ENCODE data around the gene RPS6KB2.
A peak's percentile ranks its signal among the peaks of the same experiment; 100 is the strongest.

Gene RPS6KB2

GRCh38 chr11:67429038-67429668 lies 859 bp downstream of the RPS6KB2 start:
- H3K27ac Mint-ChIP-seq, result peak overlapping the region; percentile 95 to 97
- peak overlapping the region; percentile 89 to 95 for H3K4me3 Mint-ChIP-seq
- H3K9me3 Mint-ChIP-seq, result no peaks in the 10 kb centered on the region
- no peaks in the 10 kb centered on the region for H3K27me3 Mint-ChIP-seq
- ATAC-seq (no peak), DNase-seq (no peak)
- peaks cover 84% of the 10 kb centered on the region for H3K4me1 Mint-ChIP-seq

DNA sequence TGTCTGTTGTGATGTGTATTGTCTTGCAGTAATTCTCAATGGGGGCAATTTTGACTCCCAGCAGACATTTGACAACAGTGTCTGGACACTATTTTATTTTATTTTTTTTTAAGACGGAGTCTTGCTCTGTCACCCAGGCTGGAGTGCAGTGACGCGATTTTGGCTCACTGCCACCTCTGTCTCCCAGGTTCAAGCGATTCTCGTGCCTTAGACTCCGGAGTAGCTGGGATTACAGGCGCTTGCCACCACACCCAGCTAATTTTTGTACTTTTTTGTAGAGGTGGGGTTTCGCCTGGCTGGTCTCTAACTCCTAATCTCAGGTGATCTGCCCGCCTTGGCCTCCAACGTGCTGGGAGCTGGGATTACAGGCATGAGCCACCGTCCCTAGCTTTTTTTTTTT lies 1.4 kb downstream of the RPS6KB2 start:
- Mint-ChIP-seq H3K27ac (peak overlapping the region; percentile 49 to 80), H3K9me3 (no peaks in the 10 kb centered on the region), H3K27me3 (no peaks in the 10 kb centered on the region), H3K4me1 (peaks cover 85% of the 10 kb centered on the region), H3K4me3 (peak overlapping the region; percentile 52 to 95)
- ATAC-seq, result no peak
- no peak for DNase-seq

DNA sequence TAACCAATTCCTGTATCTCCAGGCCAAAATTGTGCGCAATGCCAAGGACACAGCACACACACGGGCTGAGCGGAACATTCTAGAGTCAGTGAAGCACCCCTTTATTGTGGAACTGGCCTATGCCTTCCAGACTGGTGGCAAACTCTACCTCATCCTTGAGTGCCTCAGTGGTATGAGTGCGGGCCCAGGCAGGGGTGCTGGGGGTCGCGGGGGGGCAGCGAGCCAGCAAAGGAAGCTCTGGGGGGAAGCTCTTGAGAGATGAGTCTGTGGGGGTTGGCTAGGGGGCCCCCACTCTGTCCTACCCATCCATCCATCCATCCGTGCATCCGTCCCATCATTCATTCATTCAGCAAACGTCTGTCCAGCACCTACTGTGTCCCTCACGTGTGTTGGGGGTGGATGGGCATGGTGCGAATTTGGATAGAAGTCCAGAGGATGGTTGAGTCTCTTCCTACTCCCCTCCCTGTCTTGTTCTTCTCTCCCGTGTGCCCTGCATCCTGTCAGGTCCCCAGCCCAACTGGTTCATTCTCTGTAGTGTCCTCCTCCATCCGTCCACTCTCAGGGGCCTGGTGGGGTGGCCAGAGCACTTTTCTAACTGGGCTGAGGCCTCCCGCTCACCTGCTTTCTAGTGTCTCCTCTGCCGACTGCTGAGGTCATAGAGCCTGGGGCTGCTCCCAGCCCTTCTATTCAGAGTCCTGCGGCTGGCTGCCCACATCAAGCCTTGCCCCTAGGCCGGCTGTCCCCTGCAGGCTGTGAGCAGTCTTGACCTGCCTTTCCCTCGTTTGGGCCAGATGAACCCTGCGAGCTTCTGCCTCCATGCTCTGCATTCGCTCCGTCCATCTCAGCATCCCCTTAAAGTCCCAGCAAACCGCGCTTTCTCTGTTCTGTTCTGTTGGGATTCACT lies 3.3 kb downstream of the RPS6KB2 start:
- Mint-ChIP-seq H3K4me3 (peak overlapping the region in 1 of 2 donors; percentile 17), H3K4me1 (peaks cover 81% of the 10 kb centered on the region), H3K9me3 (no peaks in the 10 kb centered on the region), H3K27ac (peak overlapping the region; percentile 10 to 86), H3K27me3 (no peaks in the 10 kb centered on the region)
- ATAC-seq, result no peak
- DNase-seq, result no peak

- DNase-seq, result no peak
- Mint-ChIP-seq H3K27ac (peak overlapping the region in 1 of 2 donors; percentile 86), H3K27me3 (no peaks in the 10 kb centered on the region), H3K9me3 (no peaks in the 10 kb centered on the region), H3K4me3 (peak overlapping the region in 1 of 2 donors; percentile 85), H3K4me1 (peaks cover 76% of the 10 kb centered on the region)
- no peak for ATAC-seq
Measured at GRCh38 chr11:67432655-67433349, 4.5 kb downstream of the RPS6KB2 start.

GRCh38 chr11:67433536-67434394 lies 5.5 kb downstream of the RPS6KB2 start:
- Mint-ChIP-seq H3K27me3 (no peaks in the 10 kb centered on the region), H3K4me1 (peaks cover 83% of the 10 kb centered on the region), H3K27ac (peak overlapping the region; percentile 33 to 89), H3K4me3 (peak overlapping the region; percentile 85 to 88), H3K9me3 (no peaks in the 10 kb centered on the region)
- DNase-seq, result peak in 1 of 2 donors; percentile 38
- ATAC-seq, result no peak

DNA sequence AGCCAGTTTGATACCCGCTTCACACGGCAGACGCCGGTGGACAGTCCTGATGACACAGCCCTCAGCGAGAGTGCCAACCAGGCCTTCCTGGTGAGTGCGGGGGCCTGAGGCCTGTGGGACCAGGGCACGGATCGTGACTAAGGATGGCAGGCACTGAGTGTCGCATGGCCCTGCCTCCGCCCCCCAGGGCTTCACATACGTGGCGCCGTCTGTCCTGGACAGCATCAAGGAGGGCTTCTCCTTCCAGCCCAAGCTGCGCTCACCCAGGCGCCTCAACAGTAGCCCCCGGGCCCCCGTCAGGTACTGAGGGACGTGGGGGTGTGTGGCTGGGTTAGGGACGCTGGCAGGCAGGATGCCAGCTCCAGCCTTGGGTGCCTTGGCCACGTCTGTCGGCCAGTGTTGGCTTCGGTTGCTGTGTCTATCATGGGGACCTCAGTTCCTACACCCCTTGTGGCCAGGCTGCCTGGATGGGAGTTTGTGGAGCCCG lies 6.1 kb downstream of the RPS6KB2 start:
- H3K4me3 Mint-ChIP-seq, result peak overlapping the region; percentile 85 to 88
- peak overlapping the region; percentile 19 to 89 for H3K27ac Mint-ChIP-seq
- DNase-seq (peak in 1 of 2 donors; percentile 45), ATAC-seq (no peak)
- H3K9me3 Mint-ChIP-seq, result no peaks in the 10 kb centered on the region
- no peaks in the 10 kb centered on the region for H3K27me3 Mint-ChIP-seq
- peaks cover 84% of the 10 kb centered on the region for H3K4me1 Mint-ChIP-seq

DNA sequence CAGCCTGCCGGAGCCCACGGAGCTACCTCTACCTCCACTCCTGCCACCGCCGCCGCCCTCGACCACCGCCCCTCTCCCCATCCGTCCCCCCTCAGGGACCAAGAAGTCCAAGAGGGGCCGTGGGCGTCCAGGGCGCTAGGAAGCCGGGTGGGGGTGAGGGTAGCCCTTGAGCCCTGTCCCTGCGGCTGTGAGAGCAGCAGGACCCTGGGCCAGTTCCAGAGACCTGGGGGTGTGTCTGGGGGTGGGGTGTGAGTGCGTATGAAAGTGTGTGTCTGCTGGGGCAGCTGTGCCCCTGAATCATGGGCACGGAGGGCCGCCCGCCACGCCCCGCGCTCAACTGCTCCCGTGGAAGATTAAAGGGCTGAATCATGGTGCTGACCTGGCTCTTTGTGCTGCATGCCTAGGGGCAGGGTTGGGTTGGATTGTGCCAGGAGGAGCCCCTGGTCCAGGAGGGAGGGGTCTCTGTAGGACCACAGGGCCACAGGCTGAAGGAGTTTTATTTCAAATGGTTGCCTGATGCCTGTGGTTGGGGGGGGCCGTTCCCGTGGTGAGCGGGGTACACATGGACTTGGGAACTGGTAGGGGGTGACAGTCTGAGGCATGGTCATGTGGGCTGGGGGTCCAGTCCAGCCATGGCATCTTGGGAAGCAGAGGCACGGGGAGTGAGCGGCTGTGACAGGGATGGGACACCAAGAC lies 6.9 kb downstream of the RPS6KB2 start:
- no peaks in the 10 kb centered on the region for H3K27me3 Mint-ChIP-seq
- no peak for ATAC-seq
- H3K4me3 Mint-ChIP-seq, result peak overlapping the region; percentile 85 to 88
- H3K4me1 Mint-ChIP-seq, result peaks cover 86% of the 10 kb centered on the region
- peak overlapping the region; percentile 86 to 88 for H3K27ac Mint-ChIP-seq
- no peak for DNase-seq
- no peaks in the 10 kb centered on the region for H3K9me3 Mint-ChIP-seq

GRCh38 chr11:67435727-67436458 lies 7.6 kb downstream of the RPS6KB2 start:
- Mint-ChIP-seq H3K27me3 (no peaks in the 10 kb centered on the region), H3K4me1 (peaks cover 86% of the 10 kb centered on the region), H3K9me3 (no peaks in the 10 kb centered on the region), H3K4me3 (peak overlapping the region; percentile 85 to 88), H3K27ac (peak overlapping the region; percentile 88 to 89)
- ATAC-seq (peak; percentile 8), DNase-seq (no peak)

DNA sequence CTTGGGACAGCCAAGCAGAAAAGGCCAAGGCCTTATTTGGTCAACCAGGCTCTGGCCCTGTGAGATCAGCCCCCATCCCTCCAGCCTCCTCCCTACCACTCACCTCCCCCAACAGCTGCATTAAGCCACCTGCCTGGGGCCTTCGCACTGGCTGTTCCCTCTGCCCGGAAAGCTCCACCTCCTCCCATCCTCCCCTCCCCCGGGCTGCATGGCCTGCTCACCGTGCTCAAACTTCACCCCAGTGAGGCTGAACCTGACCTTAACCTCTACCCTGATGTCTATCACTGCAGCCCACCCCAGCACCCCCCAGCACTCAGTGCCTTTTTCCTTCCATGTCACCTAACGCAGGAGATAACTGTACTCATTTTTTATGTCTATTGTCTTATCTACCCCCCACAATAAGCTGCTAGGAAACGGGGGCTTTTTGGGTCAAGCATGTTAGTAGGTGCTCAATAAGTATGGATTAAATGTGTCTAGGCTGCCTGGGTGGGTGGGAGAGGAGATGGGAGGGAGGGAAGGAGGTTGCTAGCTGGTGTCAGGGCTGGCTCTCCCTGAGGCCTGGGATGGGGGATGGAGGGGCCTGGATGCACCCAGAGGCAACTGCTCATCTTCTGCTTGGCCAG lies 8.3 kb downstream of the RPS6KB2 start:
- Mint-ChIP-seq H3K27ac (peak overlapping the region; percentile 72 to 91), H3K27me3 (no peaks in the 10 kb centered on the region), H3K4me3 (peak overlapping the region; percentile 85 to 88), H3K4me1 (peaks cover 86% of the 10 kb centered on the region), H3K9me3 (no peaks in the 10 kb centered on the region)
- peak; percentile 60 for ATAC-seq
- peak; percentile 64 to 84 for DNase-seq

DNA sequence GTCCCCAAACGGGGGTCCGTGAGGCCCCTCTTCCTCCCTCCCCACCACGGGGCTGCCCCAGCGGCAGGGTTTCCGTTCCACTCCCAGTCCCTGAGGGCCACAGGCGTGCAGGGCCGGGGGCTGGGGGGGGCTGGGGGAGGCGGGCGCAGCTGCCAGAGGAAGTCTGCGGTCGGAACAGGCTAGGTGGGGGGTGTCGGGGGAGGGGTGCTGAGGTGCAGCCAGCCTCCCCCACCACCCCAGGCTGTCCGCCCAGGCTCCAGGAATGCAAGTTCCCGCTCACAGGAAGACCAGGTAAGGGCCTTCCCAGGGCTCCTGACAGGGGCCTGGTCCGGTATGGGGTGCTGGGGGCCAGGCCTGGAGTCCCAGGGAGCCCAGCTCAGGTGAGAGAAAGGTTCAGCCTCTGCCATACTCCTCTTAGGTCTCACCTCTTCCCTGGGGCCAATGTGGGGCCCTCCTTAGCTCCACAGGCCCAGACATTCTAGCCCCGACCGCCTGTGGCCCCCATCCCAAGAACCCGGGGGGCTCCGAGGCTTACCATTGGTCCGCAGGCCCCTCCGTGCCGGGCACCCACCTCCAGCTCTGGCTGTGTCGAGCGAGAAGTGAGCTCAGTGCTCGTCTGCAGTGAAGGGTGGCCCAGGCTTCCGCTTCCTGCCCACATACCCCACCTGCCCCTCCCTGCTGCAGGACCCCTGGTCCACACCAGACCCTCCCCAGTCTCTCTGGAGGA lies 9.0 kb downstream of the RPS6KB2 start, which contains the start of gene PTPRCAP:
TSS of gene PTPRCAP (minus strand) at position 601 of the 727 bp plus-strand sequence. CDS start at position 538, 63 bp downstream.
- peak; percentile 78 for DNase-seq
- H3K9me3 Mint-ChIP-seq, result no peaks in the 10 kb centered on the region
- ATAC-seq, result peak; percentile 53
- peaks cover 86% of the 10 kb centered on the region for H3K4me1 Mint-ChIP-seq
- H3K4me3 Mint-ChIP-seq, result peak within 1 kb of the TSS; percentile 85 to 88
- no peaks in the 10 kb centered on the region for H3K27me3 Mint-ChIP-seq
- peak within 1 kb of the TSS; percentile 91 to 95 for H3K27ac Mint-ChIP-seq

DNA sequence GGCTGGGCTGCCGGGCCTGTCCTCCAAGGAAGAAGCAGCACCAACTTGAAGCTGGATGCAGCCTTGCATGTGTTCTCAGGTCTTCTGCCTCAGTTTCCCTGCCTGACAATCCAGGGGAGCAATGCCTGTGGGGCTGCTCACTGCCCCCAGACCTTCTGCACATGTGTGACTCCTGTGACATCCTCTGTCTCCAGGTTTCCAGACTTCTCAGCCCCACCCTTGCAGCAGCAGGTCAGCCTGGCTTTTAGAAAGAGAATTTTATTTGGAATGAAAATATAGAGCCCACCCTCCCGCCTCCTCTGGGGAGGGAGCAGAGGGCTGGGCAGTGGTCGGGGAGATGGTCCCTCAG lies 9.5 kb downstream of the RPS6KB2 start:
- Mint-ChIP-seq H3K27ac (peak overlapping the region; percentile 83 to 95), H3K9me3 (no peaks in the 10 kb centered on the region), H3K4me1 (peaks cover 86% of the 10 kb centered on the region), H3K27me3 (no peaks in the 10 kb centered on the region), H3K4me3 (peak overlapping the region; percentile 85 to 88)
- no peak for ATAC-seq
- no peak for DNase-seq

GRCh38 chr11:67438158-67438902 lies 10.0 kb downstream of the RPS6KB2 start:
- Mint-ChIP-seq H3K4me3 (peak overlapping the region; percentile 85 to 88), H3K9me3 (no peaks in the 10 kb centered on the region), H3K4me1 (peaks cover 84% of the 10 kb centered on the region), H3K27me3 (no peaks in the 10 kb centered on the region), H3K27ac (peak overlapping the region; percentile 83 to 95)
- DNase-seq (peak; percentile 87 to 88), ATAC-seq (peak; percentile 65)

Data from stimulated activated naive CD8-positive, alpha-beta T cell treated with anti-CD3 and anti-CD28 coated beads, Interleukin-15, amount 100 ng/mL, for 72 hours (primary cell).